Loucy (cell line): ENCODE data around the gene SLC39A8.

Experiments used
- CTCF ChIP-seq: fragments of 200-600 bp; sonication (generic); conservative IDR thresholded peaks from 2 replicates; pipeline ENCODE4 v1.5.1; 2014; ENCODE audit warnings: mild to moderate bottlenecking, antibody characterized with exemption, low read length
- EZH2phosphoT487 ChIP-seq: fragments of 200-600 bp; IDR thresholded peaks from 2 replicates; pipeline ENCODE4 v1.6.1; 2018; ENCODE audit warnings: antibody characterized with exemption, mild to moderate bottlenecking, moderate library complexity, borderline replicate concordance

GRCh38 chr4:102334624-102335023 lies 10.7 kb downstream of the SLC39A8 start:
- TF ChIP-seq CTCF (no peak), EZH2phosphoT487 (no peak)
